22Rv1 (cell line): Measurements from ENCODE around the gene OSTM1.

Experiments
- H3K27ac ChIP-seq: fragments of 450-650 bp; 2 replicates; pipeline ENCODE4 v1.5.1; 2017
- CTCF ChIP-seq: fragments of 450-650 bp; IDR thresholded peaks from 2 replicates; pipeline ENCODE4 v1.5.1; 2017; ENCODE audit warnings: mild to moderate bottlenecking
- ZFX ChIP-seq: fragments of 450-650 bp; IDR thresholded peaks from 2 replicates; pipeline ENCODE4 v1.6.1; 2017; ENCODE audit warnings: antibody characterized with exemption, borderline replicate concordance

The OSTM1 gene

GRCh38 chr6:108093781-108094300 lies 19.3 kb upstream of the OSTM1 start:
- no peak for TF ChIP-seq ZFX
- no peak for TF ChIP-seq CTCF
- no peak overlapping the region for H3K27ac ChIP-seq

- no peak for TF ChIP-seq CTCF
- no peak for TF ChIP-seq ZFX
Observed at GRCh38 chr6:108091288-108091687, 16.7 kb upstream of the OSTM1 start.

GRCh38 chr6:108083349-108083748 lies 8.8 kb upstream of the OSTM1 start:
- H3K27ac ChIP-seq = no peak overlapping the region

More at GRCh38 chr6:108091288-108091687, 16.7 kb upstream of the OSTM1 start:
- no peak overlapping the region for H3K27ac ChIP-seq

GRCh38 chr6:108082539-108082938 lies 8.0 kb upstream of the OSTM1 start:
- TF ChIP-seq ZFX (no peak), CTCF (no peak)
- no peak overlapping the region for H3K27ac ChIP-seq

More at GRCh38 chr6:108083349-108083748, 8.8 kb upstream of the OSTM1 start:
- TF ChIP-seq ZFX (no peak), CTCF (no peak)

GRCh38 chr6:108080010-108080780 lies 5.7 kb upstream of the OSTM1 start:
- H3K27ac ChIP-seq = no peak overlapping the region
- TF ChIP-seq ZFX (no peak), CTCF (no peak)

GRCh38 chr6:108078191-108078590 lies 3.6 kb upstream of the OSTM1 start:
- TF ChIP-seq CTCF (no peak), ZFX (no peak)
- no peak overlapping the region for H3K27ac ChIP-seq

- H3K27ac ChIP-seq = peak overlapping the region; percentile 44; the same call in 1 of the 2 replicates
- TF ChIP-seq ZFX (no peak), CTCF (no peak)
Observed at GRCh38 chr6:108074057-108074358, 533 bp downstream of the OSTM1 start.
